Tongue (tissue), 2 donors: ENCODE data around the gene CCDC148. TPM values are rescaled to one million over a fixed set of nuclear protein-coding genes. Genes with fewer than 3 reads are reported as not detected.
"Not testable (repeated sequence)": the region's sequence is repeated elsewhere in the genome, so short reads cannot be mapped to it uniquely, and the experiment has no call there.

Experiments
- DNase-seq: peaks from one replicate; pipeline ENCODE4 v3.0.0-alpha.2; 2015
- total RNA-seq: library from RNA; depleted of rRNA; stranded (reverse); fragments of >200 nt; gene quantifications from one replicate; pipeline ENCODE4 v1.2.3, GENCODE V29; 2014

CCDC148 gene
- total RNA-seq, 1 donor from 2014 or later, result 2.1 TPM

DNA sequence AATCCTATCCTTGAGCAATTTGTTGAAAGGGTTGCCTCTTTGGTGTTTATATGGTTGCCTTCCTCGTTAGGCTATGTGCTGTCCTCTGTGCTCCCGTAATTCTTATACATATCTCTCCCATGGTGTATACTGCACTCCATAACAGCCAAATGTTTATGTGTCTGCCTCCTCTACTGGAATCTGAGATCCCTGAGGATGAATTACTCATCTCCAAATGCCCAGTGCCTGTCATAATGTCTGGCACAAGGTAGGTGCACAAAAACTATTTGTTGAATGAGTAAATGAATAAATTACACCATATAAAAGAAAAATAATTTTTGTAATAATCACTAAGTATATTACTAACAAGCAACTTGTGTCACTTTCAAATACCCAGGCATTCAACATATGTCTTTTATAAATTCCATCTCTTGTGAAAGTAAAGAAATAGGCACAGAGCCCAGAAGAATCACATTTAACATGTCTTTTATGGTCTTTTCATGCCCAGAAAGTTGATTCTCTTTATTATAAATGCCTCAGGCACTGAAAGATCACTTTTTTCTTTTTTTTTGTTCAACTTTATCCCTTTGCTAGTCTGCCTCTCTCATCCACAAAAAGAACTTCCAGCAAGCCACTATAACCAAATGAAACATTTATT lies 164.9 kb downstream of the CCDC148 start:
- DNase-seq, result peak; percentile 9

DNA sequence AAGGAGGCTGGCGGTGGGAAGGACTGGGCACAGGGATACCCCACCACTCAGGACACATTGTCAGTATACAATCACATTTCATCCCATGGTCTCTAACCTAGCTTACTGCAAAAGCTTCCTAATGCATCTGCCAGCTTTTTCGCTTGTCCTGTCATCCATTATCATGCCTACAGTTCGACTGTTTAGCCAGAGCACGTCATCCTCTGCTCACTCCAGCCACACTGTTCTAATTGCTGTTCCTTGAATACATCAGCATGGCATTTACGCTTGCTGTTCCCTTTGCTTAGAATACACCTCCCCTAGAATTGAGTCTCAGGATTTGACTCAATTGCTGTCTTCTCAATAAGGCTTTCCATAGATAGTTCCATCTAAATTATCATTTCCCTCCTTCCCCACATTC lies 166.3 kb downstream of the CCDC148 start:
- DNase-seq, result no peak

- no peak for DNase-seq
These were observed 179.7 kb downstream of the CCDC148 start for GRCh38 chr2:158276619-158277471.

DNA sequence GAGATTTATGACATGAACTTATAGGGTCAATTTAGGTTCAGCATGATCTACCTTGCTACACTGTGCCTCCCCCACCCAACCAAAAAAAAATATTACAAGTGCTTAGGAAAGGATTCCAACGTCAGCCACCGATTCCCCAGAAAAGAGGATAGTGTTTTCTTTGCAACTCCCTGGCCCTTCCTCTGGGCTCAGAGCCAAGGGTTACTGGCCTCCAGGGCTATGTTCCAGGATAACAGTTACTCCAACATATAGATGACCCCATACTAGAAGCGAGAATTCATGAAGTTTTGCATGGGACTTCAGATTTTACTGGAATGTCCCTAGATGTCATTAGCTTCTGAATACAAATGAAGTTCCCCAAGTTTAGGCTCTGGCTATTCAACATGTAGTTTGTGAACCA lies 182.8 kb downstream of the CCDC148 start:
- DNase-seq, result no peak

DNA sequence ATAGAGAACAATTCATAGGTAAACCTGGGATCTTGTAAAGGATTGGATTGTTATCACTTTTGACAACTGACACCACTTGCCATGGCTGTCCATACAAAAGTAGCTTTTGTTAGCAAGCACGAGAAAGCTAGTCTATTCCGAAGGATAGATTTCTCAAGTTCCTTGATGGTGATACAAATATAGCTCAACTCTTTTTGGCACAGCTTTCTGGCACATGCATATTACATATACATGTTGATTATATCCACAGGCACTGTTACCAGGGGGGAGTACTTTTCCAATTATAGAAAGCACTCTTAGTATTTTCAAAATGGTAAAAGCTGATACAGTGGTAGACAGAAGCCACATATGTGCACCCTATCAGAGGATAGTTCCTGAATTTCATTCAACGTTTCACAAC lies 186.0 kb downstream of the CCDC148 start:
- peak; percentile 34 for DNase-seq

DNA sequence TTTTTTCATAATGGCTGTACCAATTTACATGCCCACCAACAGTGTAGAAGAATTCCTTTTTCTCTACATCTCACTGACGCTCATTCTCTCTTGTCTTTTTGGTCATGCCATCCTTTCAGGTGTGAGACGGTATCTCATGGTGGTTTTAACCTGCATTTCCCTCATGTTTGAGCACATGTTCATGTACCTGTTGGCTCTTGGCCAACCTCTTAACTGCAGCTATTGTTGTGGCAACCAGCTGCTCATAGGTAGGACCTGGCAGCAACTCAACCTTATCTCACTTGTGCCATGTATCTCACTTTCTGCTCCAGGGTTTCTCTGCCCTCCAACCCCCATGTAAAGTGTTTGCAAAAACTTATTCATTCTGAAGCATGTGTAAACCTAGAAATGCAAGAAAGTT lies 187.4 kb downstream of the CCDC148 start:
- no peak for DNase-seq

DNA sequence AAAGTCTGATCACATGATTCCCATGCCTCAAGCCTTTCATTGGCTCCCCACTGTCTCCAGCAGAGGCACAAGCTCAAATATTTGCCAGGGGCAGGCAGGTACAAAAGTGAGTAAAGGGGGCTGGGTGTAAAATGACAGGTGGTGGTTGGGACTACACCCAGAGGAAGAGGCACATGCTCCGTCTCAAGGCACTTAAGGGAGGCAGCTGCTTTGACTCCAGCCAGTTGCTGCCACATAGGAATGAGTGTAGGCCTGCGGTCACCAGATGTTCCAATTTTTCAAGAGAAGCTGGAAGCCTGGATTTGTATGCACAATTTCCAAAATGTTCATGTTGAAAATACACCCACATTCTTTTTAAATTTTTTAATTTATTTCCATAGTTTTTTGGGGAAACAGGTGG lies 190.4 kb downstream of the CCDC148 start:
- DNase-seq, result peak; percentile 68

GRCh38 chr2:158255257-158255656 lies 201.3 kb downstream of the CCDC148 start:
- no peak for DNase-seq

GRCh38 chr2:158253170-158253569 lies 203.4 kb downstream of the CCDC148 start:
- DNase-seq, result no peak

DNA sequence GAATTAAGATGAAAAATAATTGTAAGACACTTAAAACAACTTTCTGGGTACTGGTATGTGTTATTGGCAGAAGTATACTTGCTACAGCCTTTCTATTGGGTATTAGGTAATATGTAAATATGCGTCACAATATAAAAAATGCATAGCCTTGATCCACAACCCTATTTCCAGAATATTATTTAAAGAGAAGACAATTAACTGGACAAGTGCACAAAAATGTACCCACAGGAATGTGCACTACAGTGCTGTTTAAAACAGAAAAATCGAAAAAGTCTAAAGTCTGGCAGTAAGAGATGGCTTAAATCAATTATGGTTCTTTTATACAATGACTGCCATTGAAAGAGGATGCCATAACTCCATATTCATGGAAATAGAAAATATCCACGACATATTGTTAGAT lies 205.2 kb downstream of the CCDC148 start:
- DNase-seq, result no peak

DNA sequence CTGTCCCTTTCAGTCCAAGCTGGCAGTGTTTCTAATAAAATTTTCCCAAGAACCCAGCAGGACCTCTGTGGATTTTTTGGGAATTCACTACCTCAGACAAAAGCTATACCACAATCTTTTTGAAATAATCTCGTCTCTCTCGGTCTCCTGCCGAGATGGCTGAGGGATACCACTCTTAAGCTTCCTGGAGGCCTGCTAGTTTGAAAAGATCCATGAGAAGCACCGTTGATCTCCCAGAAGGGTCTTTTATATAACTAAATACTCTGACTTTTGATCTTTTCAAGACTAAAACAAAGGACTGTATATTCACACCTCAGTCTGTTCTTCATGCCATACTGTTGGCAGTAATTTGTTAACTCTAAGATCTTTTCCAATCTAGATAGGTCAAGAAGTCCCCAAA lies 213.2 kb downstream of the CCDC148 start:
- DNase-seq, result no peak

DNA sequence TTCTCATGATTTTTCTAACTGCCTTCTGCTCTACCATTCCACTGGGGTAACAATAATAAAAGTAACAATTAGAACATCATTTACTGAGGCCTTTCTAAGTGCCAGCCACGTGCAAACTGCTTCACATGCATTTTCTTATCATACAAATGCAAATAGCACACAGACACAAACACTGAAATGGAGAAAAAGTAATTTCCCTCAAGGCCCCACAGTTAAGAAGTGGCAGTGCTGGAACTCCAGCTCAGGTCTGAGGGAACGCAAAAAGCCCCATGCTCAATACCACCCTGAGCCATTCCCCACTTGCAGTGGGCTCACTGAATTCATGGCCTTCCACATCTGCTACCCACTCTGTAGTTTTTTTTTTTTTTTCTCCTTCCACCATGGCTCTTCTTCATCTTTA lies 214.3 kb downstream of the CCDC148 start:
- DNase-seq, result no peak

GRCh38 chr2:158240975-158241374 lies 215.6 kb downstream of the CCDC148 start:
- no peak for DNase-seq

- no peak for DNase-seq
These were observed 217.3 kb downstream of the CCDC148 start for GRCh38 chr2:158239271-158239670.

- DNase-seq, result no peak
These were observed 222.1 kb downstream of the CCDC148 start for GRCh38 chr2:158234497-158234896.

DNA sequence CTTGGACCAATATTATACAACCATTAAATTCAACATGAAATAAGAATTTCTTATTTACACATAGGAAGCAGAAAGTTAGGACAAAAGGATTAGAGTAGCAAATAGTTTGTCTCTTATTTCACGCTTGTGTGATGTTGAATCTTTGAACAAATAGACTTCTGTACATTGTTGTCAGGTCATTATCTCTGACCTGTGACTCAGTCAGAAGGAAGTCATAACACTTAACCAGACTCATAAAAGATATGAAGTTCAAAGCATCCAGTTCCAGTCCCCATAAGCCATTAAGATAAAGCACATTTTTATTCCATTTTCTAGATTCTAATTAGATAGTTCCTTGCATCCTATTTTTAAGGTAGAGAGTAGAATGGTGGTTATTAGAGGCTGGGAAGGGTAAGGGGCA lies 224.1 kb downstream of the CCDC148 start:
- DNase-seq, result no peak

- no peak for DNase-seq
These were observed 227.5 kb downstream of the CCDC148 start for GRCh38 chr2:158228943-158229508.

- DNase-seq, result not testable (repeated sequence)
These were observed 233.5 kb downstream of the CCDC148 start for GRCh38 chr2:158223066-158223465.

GRCh38 chr2:158221063-158222020 lies 235.2 kb downstream of the CCDC148 start:
- DNase-seq, result no peak

- DNase-seq, result no peak
These were observed 239.0 kb downstream of the CCDC148 start for GRCh38 chr2:158217593-158217992.

DNA sequence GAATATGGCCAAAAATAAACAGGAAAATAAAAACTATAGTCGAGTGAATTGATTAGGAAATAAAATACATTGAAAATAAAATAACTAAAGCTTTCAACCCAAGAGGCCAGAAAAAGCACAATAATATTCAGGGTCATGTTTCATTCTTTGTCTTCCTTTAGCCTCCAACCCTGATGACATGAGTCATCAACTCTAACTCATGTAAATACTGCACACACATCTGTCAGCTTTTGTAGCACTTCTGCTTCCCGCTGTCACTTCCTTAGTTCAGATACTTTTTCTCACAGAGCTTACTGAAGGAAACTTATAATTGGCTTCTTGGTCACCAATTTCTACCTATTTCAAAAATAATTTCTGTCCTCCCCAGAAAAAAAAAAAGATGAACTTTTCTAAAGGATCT lies 242.1 kb downstream of the CCDC148 start:
- peak; percentile 27 for DNase-seq

- DNase-seq, result no peak
These were observed 242.8 kb downstream of the CCDC148 start for GRCh38 chr2:158213773-158214172.
